ENCODE measurements around the gene RFX8.

DNA sequence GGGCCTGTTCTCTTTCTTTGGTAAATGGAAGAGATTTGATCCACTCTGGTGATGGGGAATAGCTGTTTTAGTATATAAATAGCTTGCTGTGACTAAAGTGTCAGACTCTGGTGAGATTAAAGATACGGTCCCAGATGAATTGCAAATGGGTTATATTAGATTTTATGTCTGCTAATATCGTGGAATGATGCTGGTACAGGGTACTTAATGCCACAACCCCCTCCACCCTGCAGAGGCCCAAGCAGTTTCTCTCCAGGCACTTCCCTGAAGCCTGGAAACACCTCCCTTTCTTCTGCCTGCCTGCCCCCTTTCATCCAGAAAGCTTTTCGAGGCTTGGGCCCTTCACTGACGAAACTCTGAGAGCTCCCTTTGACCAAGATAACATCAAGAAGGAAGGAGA, 21.4 kb upstream of the RFX8 start:
- TF ChIP-seq, protein P1, sequence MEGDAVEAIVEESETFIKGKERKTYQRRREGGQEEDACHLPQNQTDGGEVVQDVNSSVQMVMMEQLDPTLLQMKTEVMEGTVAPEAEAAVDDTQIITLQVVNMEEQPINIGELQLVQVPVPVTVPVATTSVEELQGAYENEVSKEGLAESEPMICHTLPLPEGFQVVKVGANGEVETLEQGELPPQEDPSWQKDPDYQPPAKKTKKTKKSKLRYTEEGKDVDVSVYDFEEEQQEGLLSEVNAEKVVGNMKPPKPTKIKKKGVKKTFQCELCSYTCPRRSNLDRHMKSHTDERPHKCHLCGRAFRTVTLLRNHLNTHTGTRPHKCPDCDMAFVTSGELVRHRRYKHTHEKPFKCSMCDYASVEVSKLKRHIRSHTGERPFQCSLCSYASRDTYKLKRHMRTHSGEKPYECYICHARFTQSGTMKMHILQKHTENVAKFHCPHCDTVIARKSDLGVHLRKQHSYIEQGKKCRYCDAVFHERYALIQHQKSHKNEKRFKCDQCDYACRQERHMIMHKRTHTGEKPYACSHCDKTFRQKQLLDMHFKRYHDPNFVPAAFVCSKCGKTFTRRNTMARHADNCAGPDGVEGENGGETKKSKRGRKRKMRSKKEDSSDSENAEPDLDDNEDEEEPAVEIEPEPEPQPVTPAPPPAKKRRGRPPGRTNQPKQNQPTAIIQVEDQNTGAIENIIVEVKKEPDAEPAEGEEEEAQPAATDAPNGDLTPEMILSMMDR (IDR thresholded peaks at IDR 0.05; ENCODE audit: control extremely low read depth in 1 of 3, insufficient read depth in 1 of 3, low read depth in 1 of 3, low read length in 3 of 3), result no peak
- TF ChIP-seq BRCA1 (IDR thresholded peaks at IDR 0.05; ENCODE audit: low read depth, low read length) (no peak), POLR2A (IDR thresholded peaks at IDR 0.05; ENCODE audit: control extremely low read depth in 1 of 2, low read depth in 2 of 2, low read length in 2 of 2) (no peak), JUND (IDR thresholded peaks at IDR 0.05; ENCODE audit: low read length) (no peak), EZH2 (IDR thresholded peaks at IDR 0.05; ENCODE audit: low read depth, low read length, severe bottlenecking) (no peak), EGR1 (IDR thresholded peaks at IDR 0.05; ENCODE audit: borderline replicate concordance, low read depth, low read length) (no peak), CREB1 (IDR thresholded peaks at IDR 0.05) (no peak), EP300 (IDR thresholded peaks at IDR 0.05; ENCODE audit: borderline replicate concordance in 1 of 2, low read depth in 2 of 2, low read length in 2 of 2) (no peak), JUN (IDR thresholded peaks at IDR 0.05; ENCODE audit: low read depth, low read length) (no peak), HDAC2 (IDR thresholded peaks at IDR 0.05; ENCODE audit: borderline replicate concordance in 1 of 2, low read depth in 2 of 2, low read length in 2 of 2) (no peak), GABPA (IDR thresholded peaks at IDR 0.05; ENCODE audit: borderline replicate concordance, insufficient read depth, low read length) (no peak)
- TF ChIP-seq, protein P2, sequence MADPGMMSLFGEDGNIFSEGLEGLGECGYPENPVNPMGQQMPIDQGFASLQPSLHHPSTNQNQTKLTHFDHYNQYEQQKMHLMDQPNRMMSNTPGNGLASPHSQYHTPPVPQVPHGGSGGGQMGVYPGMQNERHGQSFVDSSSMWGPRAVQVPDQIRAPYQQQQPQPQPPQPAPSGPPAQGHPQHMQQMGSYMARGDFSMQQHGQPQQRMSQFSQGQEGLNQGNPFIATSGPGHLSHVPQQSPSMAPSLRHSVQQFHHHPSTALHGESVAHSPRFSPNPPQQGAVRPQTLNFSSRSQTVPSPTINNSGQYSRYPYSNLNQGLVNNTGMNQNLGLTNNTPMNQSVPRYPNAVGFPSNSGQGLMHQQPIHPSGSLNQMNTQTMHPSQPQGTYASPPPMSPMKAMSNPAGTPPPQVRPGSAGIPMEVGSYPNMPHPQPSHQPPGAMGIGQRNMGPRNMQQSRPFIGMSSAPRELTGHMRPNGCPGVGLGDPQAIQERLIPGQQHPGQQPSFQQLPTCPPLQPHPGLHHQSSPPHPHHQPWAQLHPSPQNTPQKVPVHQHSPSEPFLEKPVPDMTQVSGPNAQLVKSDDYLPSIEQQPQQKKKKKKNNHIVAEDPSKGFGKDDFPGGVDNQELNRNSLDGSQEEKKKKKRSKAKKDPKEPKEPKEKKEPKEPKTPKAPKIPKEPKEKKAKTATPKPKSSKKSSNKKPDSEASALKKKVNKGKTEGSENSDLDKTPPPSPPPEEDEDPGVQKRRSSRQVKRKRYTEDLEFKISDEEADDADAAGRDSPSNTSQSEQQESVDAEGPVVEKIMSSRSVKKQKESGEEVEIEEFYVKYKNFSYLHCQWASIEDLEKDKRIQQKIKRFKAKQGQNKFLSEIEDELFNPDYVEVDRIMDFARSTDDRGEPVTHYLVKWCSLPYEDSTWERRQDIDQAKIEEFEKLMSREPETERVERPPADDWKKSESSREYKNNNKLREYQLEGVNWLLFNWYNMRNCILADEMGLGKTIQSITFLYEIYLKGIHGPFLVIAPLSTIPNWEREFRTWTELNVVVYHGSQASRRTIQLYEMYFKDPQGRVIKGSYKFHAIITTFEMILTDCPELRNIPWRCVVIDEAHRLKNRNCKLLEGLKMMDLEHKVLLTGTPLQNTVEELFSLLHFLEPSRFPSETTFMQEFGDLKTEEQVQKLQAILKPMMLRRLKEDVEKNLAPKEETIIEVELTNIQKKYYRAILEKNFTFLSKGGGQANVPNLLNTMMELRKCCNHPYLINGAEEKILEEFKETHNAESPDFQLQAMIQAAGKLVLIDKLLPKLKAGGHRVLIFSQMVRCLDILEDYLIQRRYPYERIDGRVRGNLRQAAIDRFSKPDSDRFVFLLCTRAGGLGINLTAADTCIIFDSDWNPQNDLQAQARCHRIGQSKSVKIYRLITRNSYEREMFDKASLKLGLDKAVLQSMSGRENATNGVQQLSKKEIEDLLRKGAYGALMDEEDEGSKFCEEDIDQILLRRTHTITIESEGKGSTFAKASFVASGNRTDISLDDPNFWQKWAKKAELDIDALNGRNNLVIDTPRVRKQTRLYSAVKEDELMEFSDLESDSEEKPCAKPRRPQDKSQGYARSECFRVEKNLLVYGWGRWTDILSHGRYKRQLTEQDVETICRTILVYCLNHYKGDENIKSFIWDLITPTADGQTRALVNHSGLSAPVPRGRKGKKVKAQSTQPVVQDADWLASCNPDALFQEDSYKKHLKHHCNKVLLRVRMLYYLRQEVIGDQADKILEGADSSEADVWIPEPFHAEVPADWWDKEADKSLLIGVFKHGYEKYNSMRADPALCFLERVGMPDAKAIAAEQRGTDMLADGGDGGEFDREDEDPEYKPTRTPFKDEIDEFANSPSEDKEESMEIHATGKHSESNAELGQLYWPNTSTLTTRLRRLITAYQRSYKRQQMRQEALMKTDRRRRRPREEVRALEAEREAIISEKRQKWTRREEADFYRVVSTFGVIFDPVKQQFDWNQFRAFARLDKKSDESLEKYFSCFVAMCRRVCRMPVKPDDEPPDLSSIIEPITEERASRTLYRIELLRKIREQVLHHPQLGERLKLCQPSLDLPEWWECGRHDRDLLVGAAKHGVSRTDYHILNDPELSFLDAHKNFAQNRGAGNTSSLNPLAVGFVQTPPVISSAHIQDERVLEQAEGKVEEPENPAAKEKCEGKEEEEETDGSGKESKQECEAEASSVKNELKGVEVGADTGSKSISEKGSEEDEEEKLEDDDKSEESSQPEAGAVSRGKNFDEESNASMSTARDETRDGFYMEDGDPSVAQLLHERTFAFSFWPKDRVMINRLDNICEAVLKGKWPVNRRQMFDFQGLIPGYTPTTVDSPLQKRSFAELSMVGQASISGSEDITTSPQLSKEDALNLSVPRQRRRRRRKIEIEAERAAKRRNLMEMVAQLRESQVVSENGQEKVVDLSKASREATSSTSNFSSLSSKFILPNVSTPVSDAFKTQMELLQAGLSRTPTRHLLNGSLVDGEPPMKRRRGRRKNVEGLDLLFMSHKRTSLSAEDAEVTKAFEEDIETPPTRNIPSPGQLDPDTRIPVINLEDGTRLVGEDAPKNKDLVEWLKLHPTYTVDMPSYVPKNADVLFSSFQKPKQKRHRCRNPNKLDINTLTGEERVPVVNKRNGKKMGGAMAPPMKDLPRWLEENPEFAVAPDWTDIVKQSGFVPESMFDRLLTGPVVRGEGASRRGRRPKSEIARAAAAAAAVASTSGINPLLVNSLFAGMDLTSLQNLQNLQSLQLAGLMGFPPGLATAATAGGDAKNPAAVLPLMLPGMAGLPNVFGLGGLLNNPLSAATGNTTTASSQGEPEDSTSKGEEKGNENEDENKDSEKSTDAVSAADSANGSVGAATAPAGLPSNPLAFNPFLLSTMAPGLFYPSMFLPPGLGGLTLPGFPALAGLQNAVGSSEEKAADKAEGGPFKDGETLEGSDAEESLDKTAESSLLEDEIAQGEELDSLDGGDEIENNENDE (IDR thresholded peaks at IDR 0.05; ENCODE audit: insufficient replicate concordance, low read length), result no peak
- TF ChIP-seq, protein P3, sequence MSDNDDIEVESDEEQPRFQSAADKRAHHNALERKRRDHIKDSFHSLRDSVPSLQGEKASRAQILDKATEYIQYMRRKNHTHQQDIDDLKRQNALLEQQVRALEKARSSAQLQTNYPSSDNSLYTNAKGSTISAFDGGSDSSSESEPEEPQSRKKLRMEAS (IDR thresholded peaks at IDR 0.05), result no peak
- TF ChIP-seq, protein P4, sequence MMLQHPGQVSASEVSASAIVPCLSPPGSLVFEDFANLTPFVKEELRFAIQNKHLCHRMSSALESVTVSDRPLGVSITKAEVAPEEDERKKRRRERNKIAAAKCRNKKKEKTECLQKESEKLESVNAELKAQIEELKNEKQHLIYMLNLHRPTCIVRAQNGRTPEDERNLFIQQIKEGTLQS (IDR thresholded peaks at IDR 0.05; ENCODE audit: insufficient read depth, low read depth, low read length), result no peak

All from H1 (cell line).